Measurements from ENCODE around the gene UST. TPM values are rescaled to one million over a fixed set of nuclear protein-coding genes. Genes with fewer than 3 reads are reported as not detected.

UST gene
- total and polyA plus RNA-seq, 9 of the 15 experiments (the other 6 are each of a cell fraction or from before 2014, with no cell fraction given), result 0.04 to 0.10 TPM; not detected in 7

DNA sequence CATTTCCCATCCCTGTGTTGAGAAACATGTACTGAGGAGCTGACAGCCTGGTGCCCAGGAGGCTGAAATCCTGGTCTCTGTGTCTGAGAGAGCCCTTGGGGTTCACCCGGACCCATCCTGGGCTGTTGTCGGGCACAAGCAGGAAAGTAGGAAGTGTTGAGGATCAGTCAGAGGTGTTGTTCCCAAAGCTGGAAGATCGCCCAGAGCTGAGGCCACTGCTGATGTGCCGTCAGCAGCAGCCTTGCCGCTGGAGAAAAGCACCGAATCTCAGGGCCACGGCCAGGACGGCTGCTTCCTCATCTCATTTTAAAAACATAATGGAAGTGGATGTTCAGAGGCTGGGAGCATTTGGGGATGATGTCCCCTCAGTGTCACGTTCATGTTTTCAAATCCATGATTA is 218.5 kb downstream of the UST start (continued):
- TF ChIP-seq HLTF (IDR thresholded peaks at IDR 0.05), result no peak
- TF ChIP-seq HNRNPL (IDR thresholded peaks at IDR 0.05; ENCODE audit: low read depth, low read length), result no peak
- no peak for TF ChIP-seq NFE2L1 (tag; IDR thresholded peaks at IDR 0.05; ENCODE audit: borderline replicate concordance, low read depth)

DNA sequence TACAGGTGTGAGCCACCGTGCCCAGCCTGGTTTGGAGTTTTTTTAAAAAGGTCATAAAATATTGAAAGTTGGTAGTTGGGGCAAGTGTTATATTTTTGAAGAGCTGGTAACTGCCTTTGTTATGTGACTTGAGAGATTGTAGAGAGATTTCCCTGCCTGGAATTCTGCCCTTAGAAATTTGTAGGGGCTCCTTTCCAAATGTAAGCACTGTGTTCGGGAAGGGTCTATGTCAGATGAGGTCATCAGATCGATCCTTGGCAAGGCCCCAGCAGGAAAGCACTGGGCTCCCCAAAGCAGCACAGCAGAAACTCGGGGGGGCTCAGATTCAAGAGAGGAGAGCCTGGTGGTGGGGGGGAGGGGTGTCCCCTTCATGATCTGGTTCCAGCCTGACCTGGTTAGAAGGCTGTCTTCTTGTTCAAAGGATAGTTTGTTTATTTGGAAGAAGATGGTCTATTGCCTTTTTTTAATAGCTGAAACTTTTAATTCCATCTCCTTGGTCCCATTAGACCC is 220.2 kb downstream of the UST start:
- H3K79me2 ChIP-seq (ENCODE audit: control insufficient read depth, insufficient read depth, low read length), result no peaks in the 10 kb centered on the region
- no peaks in the 10 kb centered on the region for H3K4me1 ChIP-seq (replicated peaks in 1 of 2; ENCODE audit: control insufficient read depth in 2 of 2, insufficient read depth in 2 of 2, low read length in 2 of 2)
- no peaks in the 10 kb centered on the region for H4K20me1 ChIP-seq (replicated peaks; ENCODE audit: control insufficient read depth, insufficient read depth, low read length)
- no TSS peak for BruUV-seq (replicated peaks)
- H2AFZ ChIP-seq (ENCODE audit: low read depth, low read length), result no peak overlapping the region
- no peak for ATAC-seq
- peaks cover 43 to 59% of the 10 kb centered on the region in 2 experiments; a peak in 4 of 5 replicates for H3K27me3 ChIP-seq (ENCODE audit: control insufficient read depth in 2 of 2, insufficient read depth in 2 of 2, low read length in 2 of 2)
- no peak overlapping the region for H3K4me3 ChIP-seq
- H3K9ac ChIP-seq (ENCODE audit: insufficient read depth in 1 of 2, low read depth in 2 of 2, low read length in 2 of 2), result no peak overlapping the region
- WGBS (ENCODE audit: insufficient coverage, low coverage, missing lambda C conversion rate), result 3% methylated on average over 4 of the region's 4 CpGs
- no peak overlapping the region for H3K4me2 ChIP-seq (ENCODE audit: insufficient read depth, low read length)
- POLR2A ChIA-PET, result no interaction called here
- intact Hi-C loops (cut with micrococcal nuclease), result no loop called here
- in situ Hi-C loops (cut with MboI), result no loop called here
- CTCF ChIA-PET (ENCODE audit: low intra/inter-chr PET ratio), result no interaction called here
- no peaks in the 10 kb centered on the region for H3K9me3 ChIP-seq (replicated peaks; ENCODE audit: control insufficient read depth, insufficient read depth, low read depth, low read length)
- H3K27ac ChIP-seq (ENCODE audit: extremely low read depth, low read depth, low read length), result no peak overlapping the region
- FAIRE-seq, result no peak
- no peaks in the 10 kb centered on the region for H3K36me3 ChIP-seq (ENCODE audit: control insufficient read depth, insufficient read depth, low read length)
- H3K9me1 ChIP-seq (ENCODE audit: control insufficient read depth, insufficient read depth, low read length), result no peaks in the 10 kb centered on the region
- no peak for DNase-seq (ENCODE audit: extremely low read depth in 1 of 4, low spot score in 3 of 4)
- TF ChIP-seq NFATC3 (IDR thresholded peaks at IDR 0.05), result no peak
- TF ChIP-seq, protein P1, sequence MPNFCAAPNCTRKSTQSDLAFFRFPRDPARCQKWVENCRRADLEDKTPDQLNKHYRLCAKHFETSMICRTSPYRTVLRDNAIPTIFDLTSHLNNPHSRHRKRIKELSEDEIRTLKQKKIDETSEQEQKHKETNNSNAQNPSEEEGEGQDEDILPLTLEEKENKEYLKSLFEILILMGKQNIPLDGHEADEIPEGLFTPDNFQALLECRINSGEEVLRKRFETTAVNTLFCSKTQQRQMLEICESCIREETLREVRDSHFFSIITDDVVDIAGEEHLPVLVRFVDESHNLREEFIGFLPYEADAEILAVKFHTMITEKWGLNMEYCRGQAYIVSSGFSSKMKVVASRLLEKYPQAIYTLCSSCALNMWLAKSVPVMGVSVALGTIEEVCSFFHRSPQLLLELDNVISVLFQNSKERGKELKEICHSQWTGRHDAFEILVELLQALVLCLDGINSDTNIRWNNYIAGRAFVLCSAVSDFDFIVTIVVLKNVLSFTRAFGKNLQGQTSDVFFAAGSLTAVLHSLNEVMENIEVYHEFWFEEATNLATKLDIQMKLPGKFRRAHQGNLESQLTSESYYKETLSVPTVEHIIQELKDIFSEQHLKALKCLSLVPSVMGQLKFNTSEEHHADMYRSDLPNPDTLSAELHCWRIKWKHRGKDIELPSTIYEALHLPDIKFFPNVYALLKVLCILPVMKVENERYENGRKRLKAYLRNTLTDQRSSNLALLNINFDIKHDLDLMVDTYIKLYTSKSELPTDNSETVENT (CRISPR knock-in tag; IDR thresholded peaks at IDR 0.05), result no peak
- TF ChIP-seq CHD2 (IDR thresholded peaks at IDR 0.05; ENCODE audit: low read depth, low read length), result no peak
- TF ChIP-seq, protein P2, sequence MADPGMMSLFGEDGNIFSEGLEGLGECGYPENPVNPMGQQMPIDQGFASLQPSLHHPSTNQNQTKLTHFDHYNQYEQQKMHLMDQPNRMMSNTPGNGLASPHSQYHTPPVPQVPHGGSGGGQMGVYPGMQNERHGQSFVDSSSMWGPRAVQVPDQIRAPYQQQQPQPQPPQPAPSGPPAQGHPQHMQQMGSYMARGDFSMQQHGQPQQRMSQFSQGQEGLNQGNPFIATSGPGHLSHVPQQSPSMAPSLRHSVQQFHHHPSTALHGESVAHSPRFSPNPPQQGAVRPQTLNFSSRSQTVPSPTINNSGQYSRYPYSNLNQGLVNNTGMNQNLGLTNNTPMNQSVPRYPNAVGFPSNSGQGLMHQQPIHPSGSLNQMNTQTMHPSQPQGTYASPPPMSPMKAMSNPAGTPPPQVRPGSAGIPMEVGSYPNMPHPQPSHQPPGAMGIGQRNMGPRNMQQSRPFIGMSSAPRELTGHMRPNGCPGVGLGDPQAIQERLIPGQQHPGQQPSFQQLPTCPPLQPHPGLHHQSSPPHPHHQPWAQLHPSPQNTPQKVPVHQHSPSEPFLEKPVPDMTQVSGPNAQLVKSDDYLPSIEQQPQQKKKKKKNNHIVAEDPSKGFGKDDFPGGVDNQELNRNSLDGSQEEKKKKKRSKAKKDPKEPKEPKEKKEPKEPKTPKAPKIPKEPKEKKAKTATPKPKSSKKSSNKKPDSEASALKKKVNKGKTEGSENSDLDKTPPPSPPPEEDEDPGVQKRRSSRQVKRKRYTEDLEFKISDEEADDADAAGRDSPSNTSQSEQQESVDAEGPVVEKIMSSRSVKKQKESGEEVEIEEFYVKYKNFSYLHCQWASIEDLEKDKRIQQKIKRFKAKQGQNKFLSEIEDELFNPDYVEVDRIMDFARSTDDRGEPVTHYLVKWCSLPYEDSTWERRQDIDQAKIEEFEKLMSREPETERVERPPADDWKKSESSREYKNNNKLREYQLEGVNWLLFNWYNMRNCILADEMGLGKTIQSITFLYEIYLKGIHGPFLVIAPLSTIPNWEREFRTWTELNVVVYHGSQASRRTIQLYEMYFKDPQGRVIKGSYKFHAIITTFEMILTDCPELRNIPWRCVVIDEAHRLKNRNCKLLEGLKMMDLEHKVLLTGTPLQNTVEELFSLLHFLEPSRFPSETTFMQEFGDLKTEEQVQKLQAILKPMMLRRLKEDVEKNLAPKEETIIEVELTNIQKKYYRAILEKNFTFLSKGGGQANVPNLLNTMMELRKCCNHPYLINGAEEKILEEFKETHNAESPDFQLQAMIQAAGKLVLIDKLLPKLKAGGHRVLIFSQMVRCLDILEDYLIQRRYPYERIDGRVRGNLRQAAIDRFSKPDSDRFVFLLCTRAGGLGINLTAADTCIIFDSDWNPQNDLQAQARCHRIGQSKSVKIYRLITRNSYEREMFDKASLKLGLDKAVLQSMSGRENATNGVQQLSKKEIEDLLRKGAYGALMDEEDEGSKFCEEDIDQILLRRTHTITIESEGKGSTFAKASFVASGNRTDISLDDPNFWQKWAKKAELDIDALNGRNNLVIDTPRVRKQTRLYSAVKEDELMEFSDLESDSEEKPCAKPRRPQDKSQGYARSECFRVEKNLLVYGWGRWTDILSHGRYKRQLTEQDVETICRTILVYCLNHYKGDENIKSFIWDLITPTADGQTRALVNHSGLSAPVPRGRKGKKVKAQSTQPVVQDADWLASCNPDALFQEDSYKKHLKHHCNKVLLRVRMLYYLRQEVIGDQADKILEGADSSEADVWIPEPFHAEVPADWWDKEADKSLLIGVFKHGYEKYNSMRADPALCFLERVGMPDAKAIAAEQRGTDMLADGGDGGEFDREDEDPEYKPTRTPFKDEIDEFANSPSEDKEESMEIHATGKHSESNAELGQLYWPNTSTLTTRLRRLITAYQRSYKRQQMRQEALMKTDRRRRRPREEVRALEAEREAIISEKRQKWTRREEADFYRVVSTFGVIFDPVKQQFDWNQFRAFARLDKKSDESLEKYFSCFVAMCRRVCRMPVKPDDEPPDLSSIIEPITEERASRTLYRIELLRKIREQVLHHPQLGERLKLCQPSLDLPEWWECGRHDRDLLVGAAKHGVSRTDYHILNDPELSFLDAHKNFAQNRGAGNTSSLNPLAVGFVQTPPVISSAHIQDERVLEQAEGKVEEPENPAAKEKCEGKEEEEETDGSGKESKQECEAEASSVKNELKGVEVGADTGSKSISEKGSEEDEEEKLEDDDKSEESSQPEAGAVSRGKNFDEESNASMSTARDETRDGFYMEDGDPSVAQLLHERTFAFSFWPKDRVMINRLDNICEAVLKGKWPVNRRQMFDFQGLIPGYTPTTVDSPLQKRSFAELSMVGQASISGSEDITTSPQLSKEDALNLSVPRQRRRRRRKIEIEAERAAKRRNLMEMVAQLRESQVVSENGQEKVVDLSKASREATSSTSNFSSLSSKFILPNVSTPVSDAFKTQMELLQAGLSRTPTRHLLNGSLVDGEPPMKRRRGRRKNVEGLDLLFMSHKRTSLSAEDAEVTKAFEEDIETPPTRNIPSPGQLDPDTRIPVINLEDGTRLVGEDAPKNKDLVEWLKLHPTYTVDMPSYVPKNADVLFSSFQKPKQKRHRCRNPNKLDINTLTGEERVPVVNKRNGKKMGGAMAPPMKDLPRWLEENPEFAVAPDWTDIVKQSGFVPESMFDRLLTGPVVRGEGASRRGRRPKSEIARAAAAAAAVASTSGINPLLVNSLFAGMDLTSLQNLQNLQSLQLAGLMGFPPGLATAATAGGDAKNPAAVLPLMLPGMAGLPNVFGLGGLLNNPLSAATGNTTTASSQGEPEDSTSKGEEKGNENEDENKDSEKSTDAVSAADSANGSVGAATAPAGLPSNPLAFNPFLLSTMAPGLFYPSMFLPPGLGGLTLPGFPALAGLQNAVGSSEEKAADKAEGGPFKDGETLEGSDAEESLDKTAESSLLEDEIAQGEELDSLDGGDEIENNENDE (IDR thresholded peaks at IDR 0.05; ENCODE audit: low read depth, low read length), result no peak
- no peak for TF ChIP-seq KDM1A (IDR thresholded peaks at IDR 0.05)
